ENCODE data around the gene NUCB1.

NUCB1 gene

GRCh38 chr19:48947258-48947542, 47.1 kb downstream of the NUCB1 start:
- no peak for DNase-seq (ENCODE audit: insufficient read length, low spot score)
- no peak for TF ChIP-seq POLR2A (IDR thresholded peaks at IDR 0.05; ENCODE audit: low read depth, low read length)
- FAIRE-seq, result no peak

- no peak for FAIRE-seq
Observed at GRCh38 chr19:48950159-48950558, 50.0 kb downstream of the NUCB1 start.

GRCh38 chr19:48950830-48951519, 50.9 kb downstream of the NUCB1 start:
- no peak for TF ChIP-seq POLR2A (IDR thresholded peaks at IDR 0.05; ENCODE audit: low read depth, low read length)
- no peak for FAIRE-seq
- DNase-seq (ENCODE audit: insufficient read length, low spot score), result no peak

More at GRCh38 chr19:48950159-48950558, 50.0 kb downstream of the NUCB1 start:
- DNase-seq (ENCODE audit: insufficient read length, low spot score), result no peak
- TF ChIP-seq POLR2A (IDR thresholded peaks at IDR 0.05; ENCODE audit: low read depth, low read length), result no peak

GRCh38 chr19:48953141-48953540, 53.0 kb downstream of the NUCB1 start:
- FAIRE-seq (no peak), DNase-seq (ENCODE audit: insufficient read length, low spot score) (no peak)
- TF ChIP-seq POLR2A (IDR thresholded peaks at IDR 0.05; ENCODE audit: low read depth, low read length), result no peak

GRCh38 chr19:48953990-48954594, 54.0 kb downstream of the NUCB1 start:
- DNase-seq (ENCODE audit: insufficient read length, low spot score) (no peak), FAIRE-seq (no peak)
- TF ChIP-seq POLR2A (IDR thresholded peaks at IDR 0.05; ENCODE audit: low read depth, low read length), result no peak

- TF ChIP-seq POLR2A (IDR thresholded peaks at IDR 0.05; ENCODE audit: low read depth, low read length), result peak; percentile 25; the same call in 1 of the 2 replicates
- FAIRE-seq, result peak; percentile 73
- peak; percentile 87 for DNase-seq (ENCODE audit: insufficient read length, low spot score)
Observed at GRCh38 chr19:48954595-48955307, 54.6 kb downstream of the NUCB1 start, which contains the start of gene BAX. BAX (plus strand) TSS chr19:48954875; CDS start chr19:48954929, 54 bp downstream.

- DNase-seq (ENCODE audit: insufficient read length, low spot score) (no peak), FAIRE-seq (no peak)
- no peak for TF ChIP-seq POLR2A (IDR thresholded peaks at IDR 0.05; ENCODE audit: low read depth, low read length)
Observed at GRCh38 chr19:48955308-48955958, 55.3 kb downstream of the NUCB1 start.

GRCh38 chr19:48958006-48958405, 57.9 kb downstream of the NUCB1 start:
- TF ChIP-seq POLR2A (IDR thresholded peaks at IDR 0.05; ENCODE audit: low read depth, low read length), result no peak
- FAIRE-seq, result no peak
- no peak for DNase-seq (ENCODE audit: insufficient read length, low spot score)

- FAIRE-seq (no peak), DNase-seq (ENCODE audit: insufficient read length, low spot score) (no peak)
- TF ChIP-seq POLR2A (IDR thresholded peaks at IDR 0.05; ENCODE audit: low read depth, low read length), result no peak
Observed at GRCh38 chr19:48959341-48960239, 59.5 kb downstream of the NUCB1 start.

GRCh38 chr19:48961051-48961649, 61.0 kb downstream of the NUCB1 start:
- no peak for TF ChIP-seq POLR2A (IDR thresholded peaks at IDR 0.05; ENCODE audit: low read depth, low read length)
- DNase-seq (ENCODE audit: insufficient read length, low spot score), result no peak
- FAIRE-seq, result no peak

- FAIRE-seq, result no peak
- no peak for DNase-seq (ENCODE audit: insufficient read length, low spot score)
- no peak for TF ChIP-seq POLR2A (IDR thresholded peaks at IDR 0.05; ENCODE audit: low read depth, low read length)
Observed at GRCh38 chr19:48961673-48962028, 61.5 kb downstream of the NUCB1 start.

GRCh38 chr19:48962029-48962848, 62.1 kb downstream of the NUCB1 start:
- DNase-seq (ENCODE audit: insufficient read length, low spot score), result peak; percentile 68
- peak; percentile 43 for FAIRE-seq
- TF ChIP-seq POLR2A (IDR thresholded peaks at IDR 0.05; ENCODE audit: low read depth, low read length), result no peak; the same call in 1 of the 2 replicates
